ENCODE data around the gene H2BK1.

The H2BK1 gene

DNA sequence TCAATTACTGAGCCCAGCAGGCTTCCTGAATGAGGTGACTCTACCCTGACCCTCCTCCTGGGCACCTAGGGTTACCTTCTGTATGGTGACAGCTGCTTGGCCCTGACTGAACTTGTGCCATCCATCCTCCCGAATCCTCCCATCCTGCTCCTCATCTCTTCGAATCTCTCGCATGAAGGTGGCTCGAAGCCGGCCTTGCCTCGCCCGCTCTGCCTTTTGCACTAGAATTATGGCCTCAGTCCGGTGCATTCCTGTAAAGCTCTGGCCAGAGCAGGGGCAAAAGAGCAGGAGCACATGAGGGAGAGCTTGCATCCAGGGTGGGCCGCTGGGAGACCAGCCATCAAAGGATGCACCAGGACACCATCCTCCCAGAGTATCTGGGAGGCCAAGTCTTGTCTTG, 7.5 kb downstream of the H2BK1 start:
- DNase-seq (ENCODE audit: low read depth) = no peak

DNA sequence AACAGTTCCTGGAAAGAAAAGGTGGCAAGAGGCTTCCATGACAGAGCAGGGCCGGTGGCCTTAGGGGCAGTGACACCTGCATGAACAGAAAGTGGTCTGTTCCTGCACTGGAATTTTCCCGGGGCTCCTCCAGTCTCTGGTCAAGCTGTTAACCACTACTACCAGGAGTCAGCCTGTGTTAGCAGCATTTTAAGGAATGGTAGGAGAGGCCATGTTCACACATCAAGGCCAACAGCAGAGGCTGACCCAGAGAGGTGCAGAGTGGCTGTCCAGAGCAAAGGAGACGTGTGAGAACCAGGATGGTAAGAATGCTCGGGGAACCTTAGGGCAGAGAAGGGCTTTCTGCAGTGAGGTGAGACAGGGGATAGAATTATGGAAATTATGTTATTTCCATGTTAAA, 8.5 kb downstream of the H2BK1 start:
- no peak for DNase-seq (ENCODE audit: low read depth)

DNA sequence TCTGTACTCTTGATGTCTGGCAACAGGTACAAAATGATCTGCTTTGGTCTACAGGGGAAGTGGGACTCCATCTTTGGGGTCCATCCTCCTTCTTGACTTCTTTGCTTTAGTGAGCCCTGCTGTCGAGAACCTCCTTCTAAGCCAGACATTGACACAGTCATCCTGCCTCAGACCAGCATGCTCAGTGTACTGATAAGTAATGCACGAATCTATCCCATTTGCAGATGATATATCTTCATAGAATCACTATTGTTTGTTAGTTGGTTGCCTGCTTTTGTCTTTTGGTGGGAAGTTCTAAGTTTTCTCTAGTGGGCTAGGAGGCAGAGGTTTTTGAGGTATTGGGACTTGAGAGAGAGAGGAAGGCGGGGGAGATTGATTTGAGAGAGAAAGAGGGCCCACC, 8.9 kb downstream of the H2BK1 start:
- DNase-seq (ENCODE audit: low read depth) = no peak

DNA sequence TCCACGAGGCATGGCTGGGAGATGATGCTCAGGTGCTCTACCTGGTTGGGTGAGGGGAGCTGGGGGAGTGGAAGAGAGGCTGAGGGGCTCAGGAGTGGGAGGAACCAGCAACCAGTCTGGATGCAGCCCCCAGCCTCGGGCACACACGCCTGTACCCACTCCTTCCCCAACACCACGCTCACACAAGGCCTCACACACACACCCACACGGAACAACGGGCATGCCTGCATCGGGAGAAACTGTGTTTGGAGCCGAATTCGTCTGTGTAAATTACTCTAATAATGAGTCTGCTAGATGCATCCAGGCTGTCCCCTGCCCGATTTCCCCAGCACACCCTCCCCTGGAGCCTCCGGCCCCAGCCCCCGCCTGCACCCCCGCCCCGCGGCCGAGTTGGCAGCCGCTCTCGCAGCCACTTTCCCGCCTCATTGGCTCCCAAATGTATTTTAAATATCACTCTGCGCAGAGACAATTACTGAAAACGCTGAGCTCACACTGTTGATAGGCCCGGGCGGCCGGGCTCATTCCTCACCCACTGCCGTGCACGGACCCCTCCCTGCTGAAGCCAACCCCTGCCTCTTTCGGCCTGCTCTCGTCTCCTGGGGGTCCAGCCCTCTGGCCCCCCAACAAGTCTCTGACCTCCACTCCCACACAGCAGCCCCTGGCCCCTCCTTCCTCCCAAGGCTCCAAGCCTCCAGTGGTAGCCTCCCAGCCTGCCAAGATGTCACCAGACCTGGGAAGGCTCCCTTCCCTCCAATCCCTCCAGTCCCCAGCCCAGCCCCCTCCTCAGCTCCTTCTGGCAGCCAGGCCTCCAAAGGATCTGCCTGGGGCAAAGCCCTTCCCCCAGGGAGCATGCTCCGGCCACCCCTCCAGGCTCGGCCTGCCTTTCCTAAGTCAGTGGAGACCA, 11.1 kb downstream of the H2BK1 start:
- DNase-seq (ENCODE audit: low read depth) = no peak

DNA sequence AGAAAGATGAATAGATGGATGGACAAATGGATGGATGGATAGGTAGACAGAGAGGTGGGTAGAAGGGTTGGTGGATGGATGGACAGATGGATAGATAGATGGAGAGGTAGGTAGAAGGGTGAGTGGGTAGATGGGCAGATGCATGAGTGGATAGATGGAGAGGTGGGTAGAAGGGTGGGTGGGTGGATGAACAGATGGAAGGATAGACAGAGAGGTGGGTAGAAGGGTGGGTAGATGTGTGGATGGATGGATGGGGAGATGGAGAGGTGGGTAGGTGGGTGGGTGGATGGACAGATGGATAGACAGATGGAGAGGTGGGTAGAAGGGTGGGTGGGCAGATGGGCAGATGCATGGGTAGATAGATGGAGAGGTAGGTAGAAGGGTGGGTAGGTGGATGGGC, 12.4 kb downstream of the H2BK1 start:
- DNase-seq (ENCODE audit: low read depth) = no peak

DNA sequence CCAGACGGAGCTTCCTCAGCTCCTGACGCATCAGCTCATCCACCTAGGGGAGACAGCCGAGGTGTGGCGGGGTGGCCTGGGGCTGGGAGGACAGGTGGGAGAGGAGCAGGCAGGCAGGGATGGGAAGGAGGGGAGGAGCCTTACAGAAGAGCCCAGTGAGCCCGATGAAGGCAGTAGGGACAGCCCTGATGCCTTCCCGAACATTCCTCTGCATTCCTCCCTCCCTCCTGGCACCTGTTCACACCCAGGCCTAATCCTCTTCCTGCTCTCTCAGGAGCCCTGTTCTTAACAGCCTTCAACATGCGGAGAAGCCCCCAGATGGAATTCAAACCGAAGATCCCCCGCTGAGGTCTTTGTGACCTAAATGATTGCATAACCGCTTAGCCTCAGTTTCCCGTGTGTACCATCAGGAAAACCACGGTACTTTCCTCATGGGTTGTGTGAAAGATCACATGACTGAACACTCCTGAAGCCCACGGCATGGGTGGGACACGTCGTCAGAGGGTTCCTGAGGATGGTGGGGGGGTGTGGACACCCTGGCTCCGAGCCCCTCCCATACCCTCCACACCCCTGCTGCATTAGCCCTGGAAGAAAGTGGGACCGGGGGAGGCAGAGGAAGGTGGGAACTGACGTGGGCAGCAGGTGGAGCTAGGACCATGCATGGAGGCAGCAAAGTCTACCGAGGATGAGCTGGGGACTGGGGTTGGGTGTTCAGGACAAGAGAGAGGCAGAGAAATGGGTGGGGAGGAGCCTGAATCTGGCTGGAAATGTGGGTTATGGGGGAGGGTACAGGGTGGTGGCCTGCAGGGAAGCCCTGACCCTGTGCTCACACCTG, 14.5 kb downstream of the H2BK1 start:
- DNase-seq (ENCODE audit: low read depth) = no peak

DNA sequence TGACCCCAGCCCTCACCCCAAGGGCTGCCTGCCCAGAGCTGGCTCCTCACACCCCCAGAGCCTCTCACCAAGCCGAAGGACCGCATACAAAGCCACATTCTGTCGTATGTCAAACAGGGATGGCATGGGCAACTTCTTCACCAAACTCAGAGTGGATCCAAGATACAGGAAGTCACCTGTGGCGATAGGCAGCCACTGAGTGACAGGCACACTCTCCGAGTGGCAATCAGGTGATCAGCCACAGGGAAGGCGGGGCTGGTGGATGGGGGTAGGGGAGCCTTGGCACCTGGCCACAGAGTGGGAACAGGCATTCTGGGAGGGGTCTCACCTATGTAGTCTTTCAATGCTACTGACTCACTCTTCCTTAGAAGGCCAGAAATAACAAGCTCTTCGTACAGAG, 16.1 kb downstream of the H2BK1 start:
- DNase-seq (ENCODE audit: low read depth) = no peak

DNA sequence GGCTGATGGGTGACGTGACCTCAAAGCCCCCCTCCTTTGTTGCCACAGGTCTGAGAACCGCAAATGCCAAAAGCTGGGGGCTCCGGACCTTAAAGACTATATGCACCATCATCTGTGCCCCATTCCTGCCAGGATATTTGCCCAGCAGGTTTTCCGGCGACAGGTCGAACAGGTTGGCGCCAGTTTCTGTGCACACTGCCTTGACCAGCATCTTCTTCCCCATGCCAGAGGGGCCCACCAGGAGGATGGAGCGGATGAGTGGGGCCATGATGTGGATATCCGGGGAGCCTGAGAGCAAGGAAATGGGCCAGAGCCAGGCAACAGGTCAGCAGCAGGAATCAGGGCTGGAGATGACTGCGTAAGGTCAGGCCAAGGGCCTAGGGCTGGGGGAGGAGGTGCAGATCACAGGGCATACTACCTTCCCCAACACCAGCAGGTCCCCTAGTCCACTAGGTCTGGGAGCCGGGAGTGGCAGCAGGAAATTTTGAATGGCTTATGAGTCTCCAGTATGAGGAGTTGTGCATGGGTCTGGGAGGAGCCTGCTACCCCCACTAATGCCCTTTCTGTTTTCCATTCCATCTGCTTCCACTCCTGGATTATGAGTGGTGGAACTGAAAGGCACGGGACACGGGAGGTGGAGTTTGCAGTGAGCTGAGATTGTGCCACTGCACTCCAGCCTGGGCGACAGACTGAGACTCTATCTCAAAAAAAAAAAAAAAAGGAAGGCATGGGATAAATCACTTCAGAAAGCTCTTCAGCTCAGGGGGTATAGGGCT, 16.9 kb downstream of the H2BK1 start:
- no peak for DNase-seq (ENCODE audit: low read depth)

DNA sequence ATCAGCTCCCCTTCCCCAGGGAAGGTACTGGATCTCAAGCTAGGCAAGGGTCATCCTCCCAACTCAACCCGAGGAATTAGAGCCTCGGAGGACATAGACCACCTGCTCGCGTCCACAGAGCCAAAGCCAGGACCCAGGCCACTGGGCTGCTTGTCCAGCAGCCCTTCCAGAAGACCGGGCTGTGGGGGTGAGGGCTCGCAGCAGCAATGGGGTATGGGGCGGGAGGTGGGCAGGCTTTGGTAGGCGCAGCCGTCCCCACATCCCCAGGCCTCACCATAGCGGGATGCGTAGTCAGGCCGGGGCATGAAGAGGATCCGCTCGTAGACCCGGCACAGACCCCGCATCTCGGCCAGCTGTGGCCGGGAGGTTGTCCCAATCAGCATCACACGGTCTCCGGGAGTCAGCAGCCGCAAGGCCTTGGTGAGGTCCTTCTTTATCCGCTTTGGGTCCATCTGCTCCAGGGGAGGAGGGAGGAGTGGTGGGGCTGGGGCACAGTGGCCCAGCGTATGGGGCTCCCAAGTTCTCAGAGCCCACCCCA, 18.2 kb downstream of the H2BK1 start:
- no peak for DNase-seq (ENCODE audit: low read depth)

DNA sequence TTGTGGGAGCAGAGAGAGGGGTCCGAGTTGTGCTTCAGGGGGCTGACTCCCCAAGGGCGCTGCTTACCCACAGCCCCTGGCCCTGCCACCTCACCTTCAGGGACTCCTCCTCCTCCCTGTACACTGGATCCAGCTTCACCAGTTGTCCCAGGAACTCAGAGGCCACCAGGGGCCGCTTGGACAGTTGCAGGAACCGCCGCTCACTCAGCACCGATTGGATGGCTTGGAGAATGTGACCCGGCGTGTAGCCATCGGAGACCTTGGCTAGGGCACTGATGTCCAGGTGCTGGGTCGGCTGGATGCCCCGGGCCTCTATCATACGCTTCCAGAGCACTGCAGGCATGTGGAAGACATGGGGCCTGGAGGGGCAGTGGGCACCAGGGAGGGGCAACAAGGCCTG, 18.7 kb downstream of the H2BK1 start:
- no peak for DNase-seq (ENCODE audit: low read depth)

DNA sequence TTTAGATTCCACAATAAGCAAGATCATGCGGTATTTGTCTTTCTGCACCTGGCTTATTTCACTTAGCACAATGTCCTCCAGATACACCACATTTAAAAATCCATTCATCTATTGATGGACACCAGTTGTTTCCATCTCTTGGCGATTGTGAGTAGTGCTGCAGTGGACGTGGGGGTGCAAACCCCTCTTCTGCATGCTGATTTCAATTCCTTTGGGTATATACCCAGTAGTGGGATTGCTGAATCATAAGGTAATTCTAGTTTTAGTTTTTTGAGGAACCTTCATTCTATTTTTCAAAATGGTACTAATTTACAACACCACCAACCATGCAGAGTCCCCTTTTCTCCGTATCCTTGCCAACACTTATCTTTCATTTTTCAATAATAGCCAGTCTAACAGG, 21.2 kb downstream of the H2BK1 start:
- DNase-seq (ENCODE audit: low read depth) = no peak

DNA sequence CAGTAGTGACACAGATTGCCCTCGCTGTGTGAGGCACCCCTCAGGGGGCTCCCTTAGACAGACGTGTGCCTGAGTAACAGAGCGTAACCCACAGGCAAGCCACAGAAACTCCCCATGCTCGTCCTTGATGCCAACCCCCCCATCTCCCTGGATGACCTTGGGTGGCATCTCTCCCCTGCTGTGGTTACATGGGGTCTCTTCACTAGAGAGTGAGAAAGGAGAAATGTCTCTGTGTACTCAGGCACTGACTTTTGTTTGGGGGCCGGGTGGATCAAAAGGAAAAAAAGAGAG, 22.1 kb downstream of the H2BK1 start:
- DNase-seq (ENCODE audit: low read depth) = no peak

DNA sequence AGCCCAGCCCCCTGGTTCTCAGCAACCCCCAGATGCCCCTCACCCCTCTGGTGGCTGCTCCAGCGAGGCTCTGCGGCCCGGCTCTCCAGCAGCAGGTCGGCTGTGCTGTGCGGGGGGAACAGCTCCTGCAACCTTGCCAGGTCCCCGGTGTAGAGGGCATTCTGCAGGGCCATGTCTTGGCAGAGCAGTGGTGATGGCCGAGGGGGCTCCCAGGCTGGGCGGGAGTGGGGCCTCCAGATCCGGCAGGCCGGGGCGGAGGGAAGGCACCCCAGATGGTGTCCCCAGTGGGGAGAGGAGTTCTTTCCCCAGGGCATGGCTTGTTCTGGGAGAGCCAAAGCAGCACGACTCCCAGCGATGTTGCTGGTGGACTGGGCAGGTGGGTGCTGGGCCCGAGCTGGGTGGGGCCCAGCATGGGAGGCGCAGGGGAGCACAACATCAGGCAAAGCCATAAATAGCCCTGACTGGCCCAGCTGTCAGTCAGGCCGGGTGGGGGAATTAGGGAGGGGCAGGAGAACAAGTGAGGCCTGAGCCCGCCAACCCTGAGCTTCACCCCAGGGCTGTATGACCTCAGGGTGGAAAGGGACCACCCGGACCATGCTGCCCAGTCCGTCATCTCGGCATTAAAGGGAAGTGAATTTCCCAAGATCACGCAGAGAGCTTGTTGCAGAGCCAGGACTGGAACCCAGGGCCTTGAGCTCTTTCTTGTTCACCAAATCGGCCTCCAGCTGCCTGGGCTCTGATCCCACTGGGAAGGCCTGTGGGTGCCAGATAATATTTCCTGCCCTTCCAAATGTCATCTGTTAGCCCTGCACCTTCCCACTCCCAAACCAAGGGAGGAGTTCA, 22.7 kb downstream of the H2BK1 start:
- no peak for DNase-seq (ENCODE audit: low read depth)

DNA sequence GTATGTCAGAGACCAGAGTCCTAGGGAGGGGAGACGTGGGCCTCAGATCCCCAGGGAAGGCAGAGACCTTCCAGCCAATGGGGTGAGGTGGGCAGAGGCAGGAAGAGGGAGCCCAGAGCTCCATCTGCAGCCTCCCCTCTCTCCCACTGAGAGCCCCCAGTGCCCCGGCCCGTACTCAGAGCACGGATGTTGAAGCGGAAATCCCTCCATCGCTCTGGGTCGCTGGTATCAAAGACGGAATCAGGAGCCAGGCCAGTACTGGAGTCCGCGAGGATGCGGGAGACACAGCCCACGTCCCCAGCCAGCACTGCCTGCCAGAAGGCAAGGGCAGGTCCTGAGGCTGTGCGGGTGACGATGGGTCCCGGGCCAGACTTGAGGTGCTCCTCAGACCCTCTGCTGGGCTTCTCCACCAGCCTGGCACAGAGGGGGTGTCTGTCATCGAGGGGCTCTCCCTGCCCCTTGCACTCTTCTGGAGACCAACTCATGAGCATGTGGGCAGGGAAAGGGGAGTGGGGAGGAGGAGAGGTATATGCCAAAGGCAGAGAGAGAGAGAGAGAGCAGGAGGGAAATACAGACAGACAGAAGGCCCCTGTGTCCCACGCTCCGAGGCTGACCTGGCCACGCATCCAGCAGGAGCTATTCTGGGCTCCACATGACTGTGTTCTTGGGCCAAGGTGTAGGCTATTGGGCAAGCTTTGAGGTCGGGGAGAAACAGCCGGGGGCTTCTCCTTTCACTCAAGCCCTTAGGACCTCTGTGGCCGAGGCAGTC, 23.5 kb downstream of the H2BK1 start, which contains the start of gene ASB10:
ASB10 (minus strand) TSS at position 611 of the 769 bp plus-strand sequence; CDS start at position 491, 120 bp downstream.
- no peak for DNase-seq (ENCODE audit: low read depth)

DNA sequence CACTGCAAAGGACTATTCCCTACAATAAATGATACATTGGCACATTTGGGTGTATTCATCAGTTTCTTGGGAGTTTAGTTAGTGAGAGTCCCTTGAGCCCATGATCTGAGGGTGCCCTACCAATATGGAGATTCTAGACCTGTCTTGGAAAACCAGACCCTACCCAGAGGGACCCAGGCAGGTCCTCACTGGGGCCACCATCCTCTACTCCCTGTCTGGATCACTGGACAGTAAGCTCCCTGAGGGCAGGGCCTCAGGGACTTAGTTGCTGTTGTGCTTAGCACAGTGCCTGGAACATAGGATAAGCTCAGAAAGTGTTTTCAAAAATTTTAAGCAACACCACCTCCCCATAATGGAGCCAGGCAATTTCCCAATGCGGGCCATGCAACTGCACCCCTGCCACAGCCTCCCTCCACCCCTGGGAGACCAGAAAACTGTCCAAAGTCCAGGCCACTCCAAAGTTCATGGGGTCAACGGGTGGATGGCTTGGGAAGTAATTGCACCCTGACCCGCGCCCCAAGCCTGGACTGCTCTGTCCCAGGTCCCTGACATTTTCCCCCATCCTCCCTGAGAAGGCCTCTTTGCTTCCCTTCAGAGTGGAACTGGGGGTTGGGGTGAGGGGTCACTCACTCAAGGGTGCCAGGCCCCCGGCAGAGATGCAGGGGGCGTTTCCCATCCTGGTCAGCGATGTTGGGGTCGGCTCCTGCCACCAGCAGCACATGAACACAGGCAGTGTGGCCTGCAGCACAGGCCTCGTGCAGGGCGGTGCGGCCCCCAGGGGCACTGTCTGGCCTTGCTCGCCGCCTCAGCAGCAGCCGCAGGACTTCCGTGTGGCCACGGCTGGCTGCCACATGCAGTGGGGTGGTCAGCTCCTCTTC, 24.3 kb downstream of the H2BK1 start:
- DNase-seq (ENCODE audit: low read depth) = no peak

DNA sequence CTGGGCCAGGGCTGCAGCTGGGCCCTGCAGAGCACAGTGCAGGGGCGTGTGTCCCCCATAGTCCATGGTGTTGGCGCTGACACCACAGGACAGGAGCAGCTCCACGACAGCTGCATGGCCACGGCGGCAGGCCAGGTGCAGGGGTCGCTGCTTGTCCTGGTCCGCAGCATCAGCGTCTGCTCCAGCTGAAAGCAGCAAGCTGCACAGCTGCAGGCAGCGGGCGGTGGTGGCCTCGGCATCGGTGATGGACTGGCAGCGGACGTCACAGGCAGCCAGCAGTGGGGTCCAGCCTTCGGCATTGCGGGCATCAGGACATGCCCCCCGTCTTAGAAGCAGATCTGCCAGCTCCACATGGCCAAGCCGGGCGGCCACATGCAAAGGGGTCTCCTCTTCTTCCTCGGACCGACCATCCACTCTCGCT, 29.3 kb downstream of the H2BK1 start:
- DNase-seq (ENCODE audit: low read depth) = no peak

DNA sequence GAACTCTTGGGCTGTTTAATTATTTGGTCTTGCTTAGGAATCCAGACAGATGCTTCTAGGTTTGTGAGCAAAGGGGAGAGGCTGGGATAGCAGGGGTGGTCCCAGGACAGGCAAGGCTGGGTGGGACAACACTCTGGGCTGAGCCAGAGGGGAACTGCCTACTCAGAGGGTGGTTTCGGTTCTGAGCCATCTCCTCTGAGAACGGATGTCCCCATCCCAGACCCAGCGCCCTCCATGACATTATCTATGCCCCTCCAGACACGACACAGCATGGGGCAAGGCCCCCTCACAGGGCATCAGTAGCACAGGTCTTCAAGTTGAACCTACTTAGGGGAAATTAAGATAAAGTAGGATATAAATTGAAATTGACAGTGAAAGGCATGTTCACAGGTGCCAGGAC, 30.3 kb downstream of the H2BK1 start:
- DNase-seq (ENCODE audit: low read depth) = no peak

DNA sequence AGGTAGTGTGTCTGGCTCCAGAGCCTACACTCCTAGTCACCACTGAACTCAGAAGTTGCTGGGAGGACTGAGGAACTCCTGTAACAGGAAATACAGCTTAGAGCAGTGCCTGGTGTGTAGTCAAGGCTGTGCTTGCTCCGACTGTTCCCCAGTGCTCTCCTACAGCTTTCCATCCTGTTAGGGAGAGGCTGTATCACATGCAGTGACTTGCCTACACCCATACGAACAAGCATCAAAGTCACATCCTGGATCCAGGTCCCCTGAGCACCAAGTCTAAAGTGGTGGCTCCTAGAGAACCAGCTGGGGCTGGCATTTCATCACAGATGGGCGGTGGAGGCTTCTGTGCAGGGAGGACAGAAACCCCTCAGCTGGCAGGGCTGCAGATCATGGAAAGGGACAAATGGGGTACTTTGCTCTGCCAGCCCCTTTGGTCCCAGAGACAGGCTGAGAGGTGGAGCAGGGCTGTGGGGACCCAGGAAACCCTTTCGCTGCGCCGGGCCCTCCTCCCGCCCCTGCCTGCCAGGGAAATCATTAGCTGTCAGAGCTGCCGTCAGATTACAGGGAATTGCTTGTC, 30.9 kb downstream of the H2BK1 start:
- DNase-seq (ENCODE audit: low read depth) = no peak

DNA sequence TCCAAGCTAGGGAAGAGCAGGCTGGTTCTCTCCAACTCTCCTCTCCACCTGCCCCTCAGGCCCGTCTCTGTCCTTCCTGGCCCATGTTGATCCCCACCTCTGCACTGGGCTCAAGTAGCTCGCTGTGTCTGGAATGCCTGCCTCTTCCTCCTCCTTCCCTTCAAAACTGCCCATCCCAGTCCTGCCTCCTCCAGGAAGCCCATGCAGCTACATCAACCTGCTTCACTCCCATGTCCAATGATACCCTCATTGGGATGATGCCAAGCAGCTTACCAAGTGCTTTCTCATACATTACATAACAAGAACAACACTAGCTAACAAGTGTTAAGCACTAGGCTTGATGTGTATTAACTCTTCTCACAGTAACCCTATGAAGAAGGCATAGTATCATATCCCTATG, 31.5 kb downstream of the H2BK1 start:
- DNase-seq (ENCODE audit: low read depth) = no peak
